IMR-90 (cell line): ENCODE data around the gene CDC42EP5. TPM values are rescaled to one million over a fixed set of nuclear protein-coding genes. Genes with fewer than 3 reads are reported as not detected.
A peak's percentile ranks its signal among the peaks of the same experiment; 100 is the strongest.

Experiments
- ATAC-seq: fragments of 200-7000 bp; cut with Tn5 transposase; 2 replicates; pipeline ENCODE4 v1.9.1; 2020; ENCODE audit warnings: low read depth, mild to moderate bottlenecking, moderate library complexity
- BruUV-seq: library from RNA; stranded (reverse); fragments of 400-500 nt; replicated peaks from 2 replicates; lab custom pipeline; 2021; lab: Mats Ljungman, UMichigan
- CTCF ChIA-PET: fragments of 300-600 bp; formaldehyde crosslinking; extraction: SDS; loops from one replicate; lab custom pipeline; 2021; ENCODE audit warnings: antibody characterized with exemption; lab: Yijun Ruan, JAX
- POLR2A ChIA-PET: fragments of 300-600 bp; sonication (Branson Sonifier 250); formaldehyde crosslinking; loops from one replicate; lab custom pipeline; 2022; ENCODE audit warnings: antibody characterized with exemption; ENCODE audit not compliant: unreplicated experiment; lab: Charles Lee
- DNase-seq: peaks from one replicate; pipeline ENCODE4 v3.0.0; 2013
- H2AFZ ChIP-seq: replicated peaks from 2 replicates; pipeline ENCODE3; 2013; ENCODE audit warnings: low read length, mild to moderate bottlenecking; ENCODE audit not compliant: poor library complexity
- H2AK5ac ChIP-seq: 2 replicates; pipeline ENCODE4 v1.6.1; 2013; ENCODE audit warnings: low read depth, low read length, inconsistent platforms
- H2AK9ac ChIP-seq: replicated peaks from 2 replicates; pipeline ENCODE3; 2013; ENCODE audit warnings: mild to moderate bottlenecking, low read depth, low read length, moderate library complexity; ENCODE audit not compliant: poor library complexity
- H2BK120ac ChIP-seq: 2 replicates; pipeline ENCODE4 v1.6.1; 2013; ENCODE audit warnings: low read depth, low read length, inconsistent platforms
- H2BK15ac ChIP-seq: 3 replicates; pipeline ENCODE4 v1.6.1; 2013; ENCODE audit warnings: low read depth, low read length, inconsistent platforms
- H2BK20ac ChIP-seq: 2 replicates; pipeline ENCODE4 v1.6.1; 2013; ENCODE audit warnings: low read depth, mild to moderate bottlenecking, inconsistent platforms, low read length, moderate library complexity
- H2BK5ac ChIP-seq: 2 replicates; pipeline ENCODE4 v1.6.1; 2013; ENCODE audit warnings: mild to moderate bottlenecking, low read depth, low read length, inconsistent platforms; ENCODE audit not compliant: poor library complexity, severe bottlenecking
- H3K14ac ChIP-seq: replicated peaks from 2 replicates; pipeline ENCODE4 v1.6.1; 2013; ENCODE audit warnings: low read depth, low read length, inconsistent platforms
- H3K18ac ChIP-seq: 2 replicates; pipeline ENCODE4 v1.6.1; 2013; ENCODE audit warnings: low read depth, low read length, control low read depth
- H3K23ac ChIP-seq: 2 replicates; pipeline ENCODE4 v1.6.1; 2013; ENCODE audit warnings: low read depth, low read length, inconsistent platforms
- H3K27ac ChIP-seq: 2 replicates; pipeline ENCODE4 v1.5.1; 2013; ENCODE audit warnings: mild to moderate bottlenecking, control low read depth, low read length; ENCODE audit not compliant: insufficient read depth
- H3K27me3 ChIP-seq: 2 replicates; pipeline ENCODE4 v1.6.1; 2013; ENCODE audit warnings: low read length; ENCODE audit not compliant: control insufficient read depth, insufficient read depth
- H3K36me3 ChIP-seq: 2 replicates; pipeline ENCODE4 v1.6.1; 2013; ENCODE audit warnings: low read length, mixed read lengths; ENCODE audit not compliant: control insufficient read depth, insufficient read depth
- H3K4ac ChIP-seq: 2 replicates; pipeline ENCODE4 v1.6.1; 2013; ENCODE audit warnings: low read depth, low read length, inconsistent platforms
- H3K4me1 ChIP-seq: 2 replicates; pipeline ENCODE4 v1.6.1; 2013; ENCODE audit warnings: low read length, mixed read lengths; ENCODE audit not compliant: control insufficient read depth, insufficient read depth
- H3K4me2 ChIP-seq: 2 replicates; pipeline ENCODE4 v1.6.1; 2013; ENCODE audit warnings: low read depth, mild to moderate bottlenecking, control low read depth, low read length, moderate library complexity
- H3K4me3 ChIP-seq: 2 replicates; pipeline ENCODE4 v1.5.1; 2013; ENCODE audit warnings: low read depth, mild to moderate bottlenecking, control low read depth, low read length, moderate library complexity; ENCODE audit not compliant: insufficient read depth
- H3K56ac ChIP-seq: 2 replicates; pipeline ENCODE4 v1.6.1; 2013; ENCODE audit warnings: low read length, inconsistent platforms; ENCODE audit not compliant: insufficient read depth; ENCODE audit errors: extremely low read depth
- H3K79me1 ChIP-seq, 2 experiments: 2 replicates each; pipeline ENCODE4 v1.6.1; 2013; ENCODE audit warnings: low read length in 2 of 2, inconsistent platforms in 1 of 2, low read depth in 1 of 2
- H3K9ac ChIP-seq: 2 replicates; pipeline ENCODE4 v1.6.1; 2013; ENCODE audit warnings: low read depth, low read length, control low read depth
- H3K9me1 ChIP-seq: 2 replicates; pipeline ENCODE4 v1.6.1; 2013; ENCODE audit warnings: low read length, inconsistent platforms; ENCODE audit not compliant: insufficient read depth
- H3K9me3 ChIP-seq: 2 replicates; pipeline ENCODE4 v1.6.1; 2013; ENCODE audit warnings: low read length; ENCODE audit not compliant: control insufficient read depth, insufficient read depth
- H4K20me1 ChIP-seq: 2 replicates; pipeline ENCODE4 v1.6.1; 2013; ENCODE audit warnings: low read length, inconsistent platforms; ENCODE audit not compliant: insufficient read depth
- H4K5ac ChIP-seq: 2 replicates; pipeline ENCODE4 v1.6.1; 2013; ENCODE audit warnings: mild to moderate bottlenecking, low read depth, low read length, control low read depth
- H4K8ac ChIP-seq, 2 experiments: 2 replicates each; pipeline ENCODE4 v1.6.1; 2013; ENCODE audit warnings: low read depth in 2 of 2, low read length in 2 of 2, control low read depth in 1 of 2, inconsistent platforms in 1 of 2
- H4K91ac ChIP-seq: 2 replicates; pipeline ENCODE4 v1.6.1; 2013; ENCODE audit warnings: low read depth, low read length, inconsistent platforms; ENCODE audit not compliant: insufficient read depth
- BHLHE40 ChIP-seq: fragments of 150-350 bp; IDR thresholded peaks from 2 replicates; pipeline ENCODE4 v1.6.1; 2016; ENCODE audit warnings: mild to moderate bottlenecking, low read depth, low read length
- CEBPB ChIP-seq: IDR thresholded peaks from 2 replicates; pipeline ENCODE4 v1.6.1; 2012; ENCODE audit warnings: low read depth, low read length, improper control_type of control experiment
- CTCF ChIP-seq: conservative IDR thresholded peaks from 2 replicates; pipeline ENCODE4 v1.5.1; 2012; ENCODE audit warnings: mild to moderate bottlenecking, low read depth, low read length, improper control_type of control experiment
- MAZ ChIP-seq: IDR thresholded peaks from 2 replicates; pipeline ENCODE4 v1.6.1; 2012; ENCODE audit warnings: low read depth, mild to moderate bottlenecking, low read length, improper control_type of control experiment, moderate library complexity, borderline replicate concordance
- MXI1 ChIP-seq: IDR thresholded peaks from 2 replicates; pipeline ENCODE4 v1.6.1; 2012; ENCODE audit warnings: low read depth, mild to moderate bottlenecking, low read length, moderate library complexity, borderline replicate concordance
- POLR2A ChIP-seq: IDR thresholded peaks from 2 replicates; pipeline ENCODE4 v1.6.1; 2012; ENCODE audit warnings: mild to moderate bottlenecking, low read depth, low read length
- RFX5 ChIP-seq: IDR thresholded peaks from 2 replicates; pipeline ENCODE4 v1.8.0; 2012; ENCODE audit warnings: low read depth, mild to moderate bottlenecking, low read length, moderate library complexity
- USF2 ChIP-seq: fragments of 150-350 bp; IDR thresholded peaks from 2 replicates; pipeline ENCODE4 v1.6.1; 2017; ENCODE audit warnings: mild to moderate bottlenecking, antibody characterized with exemption, low read length, low read depth
- whole genome bisulfite sequencing, 2 experiments: methylation state at CpG; one replicate each; pipeline versions ENCODE4 v1.1.5 to v1.1.7; 2013; ENCODE audit warnings: missing lambda C conversion rate in 2 of 2; ENCODE audit not compliant: insufficient read length in 1 of 2; ENCODE audit errors: extremely low coverage in 2 of 2; 5-methylcytosine and 5-hydroxymethylcytosine counted together
- dilution Hi-C: fragments of 300-500 bp; cut with HindIII; formaldehyde crosslinking; loops from one replicate; pipeline ENCODE4 v1.14.3; 2018; ENCODE audit warnings: low sequenced_read_pairs; ENCODE audit not compliant: unreplicated experiment
- in situ Hi-C: fragments of 300-500 bp; cut with MboI; formaldehyde crosslinking; loops from 3 replicates; pipeline ENCODE4 v1.14.3; 2019; ENCODE audit warnings: low sequenced_read_pairs, inconsistent platforms, mixed read lengths
- intact Hi-C: fragments of 100-400 bp; cut with micrococcal nuclease; formaldehyde crosslinking; loops from 2 replicates; pipeline ENCODE4 v1.10.0; 2022
- polyA plus RNA-seq, 3 experiments: library from polyadenylated mRNA; depleted of rRNA; stranded (reverse); fragments of >200 nt; gene quantifications; 2 replicates each; pipeline ENCODE4 v1.2.3, GENCODE V29; 2012; ENCODE audit warnings: low replicate concordance in 1 of 3
- total RNA-seq: library from RNA; depleted of rRNA; stranded (reverse); fragments of >200 nt; gene quantifications from 2 replicates; pipeline ENCODE4 v1.2.3, GENCODE V29; 2012
- TF ChIP-seq, protein P1 (sequence below): fragments of 150-350 bp; IDR thresholded peaks from 2 replicates; pipeline ENCODE4 v1.6.1; 2016; ENCODE audit warnings: low read depth, mild to moderate bottlenecking, low read length, moderate library complexity, borderline replicate concordance

CDC42EP5 gene
- total and polyA plus RNA-seq, 2 of the 4 experiments (the other 2 are of a cell fraction) = 7.2 to 25.3 TPM

DNA sequence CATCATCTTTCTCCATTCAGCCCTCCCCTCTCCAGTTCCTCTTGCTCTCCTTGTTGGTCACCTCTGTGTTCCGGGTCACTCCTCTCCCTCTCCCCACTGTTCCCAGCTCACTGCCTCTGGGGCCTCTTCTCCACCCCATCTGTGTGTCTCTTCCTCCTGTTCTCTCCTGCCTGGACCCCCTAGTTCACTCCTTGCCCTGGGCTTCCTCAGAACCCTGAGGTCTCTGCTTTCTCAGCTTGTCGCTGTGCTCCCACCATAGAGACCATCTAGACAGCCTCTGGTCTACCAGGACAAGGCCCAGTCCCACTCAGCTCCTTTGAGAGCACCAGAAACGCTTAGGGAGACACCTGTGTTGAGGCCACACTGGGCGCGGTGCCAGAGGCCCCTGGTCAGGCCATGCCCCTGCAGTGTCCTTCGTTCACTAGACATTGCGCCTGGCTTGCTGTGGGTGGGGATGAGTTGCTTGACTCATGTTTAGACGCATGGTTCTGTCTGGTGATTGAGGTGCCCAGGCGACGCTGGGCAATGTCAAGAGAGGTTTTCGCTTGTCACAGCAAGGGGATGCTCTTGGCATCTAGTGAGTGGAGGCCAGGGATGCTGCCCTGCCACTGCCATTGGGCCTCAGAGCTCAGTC is 14.3 kb downstream of the CDC42EP5 start (continued):
- TF ChIP-seq CTCF = no peak

DNA sequence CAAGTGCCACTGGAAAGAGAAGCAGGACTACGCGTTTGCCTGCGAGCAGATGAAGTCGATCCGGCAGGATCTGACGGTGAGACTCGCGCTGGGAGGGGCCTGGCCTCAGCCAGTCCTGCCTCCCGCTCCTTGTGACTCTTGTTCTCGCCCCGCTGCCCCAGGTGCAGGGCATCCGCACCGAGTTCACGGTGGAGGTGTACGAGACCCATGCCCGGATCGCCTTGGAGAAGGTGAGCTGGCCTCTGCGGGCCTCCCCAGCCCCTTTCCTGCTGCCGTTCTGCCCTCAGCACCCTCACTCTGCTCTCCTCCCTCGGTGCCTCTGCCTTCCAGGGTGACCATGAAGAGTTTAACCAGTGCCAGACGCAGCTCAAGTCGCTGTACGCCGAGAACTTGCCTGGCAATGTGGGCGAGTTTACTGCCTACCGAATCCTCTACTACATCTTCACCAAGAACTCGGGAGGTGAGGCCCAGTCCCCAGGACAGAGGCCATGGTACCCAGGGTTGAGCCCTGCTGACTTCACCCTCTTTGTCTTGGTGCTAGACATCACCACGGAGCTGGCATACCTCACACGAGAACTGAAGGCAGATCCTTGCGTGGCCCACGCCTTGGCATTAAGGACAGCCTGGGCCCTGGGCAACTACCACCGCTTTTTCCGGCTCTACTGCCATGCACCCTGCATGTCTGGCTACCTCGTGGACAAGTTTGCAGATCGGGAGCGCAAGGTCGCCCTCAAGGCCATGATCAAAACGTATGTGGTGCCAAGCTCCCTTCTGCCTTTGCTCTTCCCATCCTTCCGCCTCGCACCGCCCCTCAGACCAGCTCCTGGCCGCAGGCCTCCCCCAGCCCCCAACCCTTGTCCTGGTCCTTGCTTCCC is 15.1 kb downstream of the CDC42EP5 start:
- Histone ChIP-seq H4K91ac (no peak overlapping the region), H3K4me2 (no peak overlapping the region), H4K8ac (no peak overlapping the region), H3K4me3 (no peak overlapping the region), H2AK5ac (no peak overlapping the region), H2BK20ac (no peak overlapping the region), H3K4me1 (peaks cover 18% of the 10 kb centered on the region), H4K20me1 (peaks cover 73% of the 10 kb centered on the region), H3K9me3 (no peaks in the 10 kb centered on the region), H3K36me3 (peaks cover 88% of the 10 kb centered on the region), H3K9ac (no peak overlapping the region), H3K14ac (no peak overlapping the region), H3K79me1 (peaks cover 24 to 67% of the 10 kb centered on the region in 2 experiments), H3K23ac (no peak overlapping the region), H3K18ac (no peak overlapping the region), H3K9me1 (peaks cover 6% of the 10 kb centered on the region; the same call in 1 of the 2 replicates), H2BK120ac (no peak overlapping the region), H3K27ac (no peak overlapping the region), H4K5ac (no peak overlapping the region), H3K27me3 (no peaks in the 10 kb centered on the region), H2BK5ac (no peak overlapping the region), H3K4ac (no peak overlapping the region), H2AK9ac (no peak overlapping the region), H2BK15ac (no peak overlapping the region), H2AFZ (no peak overlapping the region), H3K56ac (no peak overlapping the region)
- POLR2A ChIA-PET = no interaction called here
- dilution Hi-C loops = no loop called here
- DNase-seq (no peak), ATAC-seq (no peak)
- in situ Hi-C loops = loop anchor here (10.0 to 25.0 kb wide), 6 partner anchors 253 to 1679 kb away; partner anchors contain the start of genes NAT14, NDUFA3, OSCAR and PRPF31
- WGBS, 2 experiments = 95% methylated on average over 25 of the region's 42 CpGs; no CpG with 5 or more reads in 1 of the 2 experiments
- CTCF ChIA-PET = no interaction called here
- intact Hi-C loops = no loop called here
- BruUV-seq = TSS peak; percentile 23
- TF ChIP-seq MXI1 (no peak), BHLHE40 (no peak), POLR2A (no peak), CEBPB (no peak), MAZ (no peak), USF2 (no peak), RFX5 (no peak)
- TF ChIP-seq, protein P1, sequence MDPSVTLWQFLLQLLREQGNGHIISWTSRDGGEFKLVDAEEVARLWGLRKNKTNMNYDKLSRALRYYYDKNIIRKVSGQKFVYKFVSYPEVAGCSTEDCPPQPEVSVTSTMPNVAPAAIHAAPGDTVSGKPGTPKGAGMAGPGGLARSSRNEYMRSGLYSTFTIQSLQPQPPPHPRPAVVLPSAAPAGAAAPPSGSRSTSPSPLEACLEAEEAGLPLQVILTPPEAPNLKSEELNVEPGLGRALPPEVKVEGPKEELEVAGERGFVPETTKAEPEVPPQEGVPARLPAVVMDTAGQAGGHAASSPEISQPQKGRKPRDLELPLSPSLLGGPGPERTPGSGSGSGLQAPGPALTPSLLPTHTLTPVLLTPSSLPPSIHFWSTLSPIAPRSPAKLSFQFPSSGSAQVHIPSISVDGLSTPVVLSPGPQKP = no peak
